GM12878 (cell line): Measurements from ENCODE around the gene P2RX1. TPM values are rescaled to one million over a fixed set of nuclear protein-coding genes. Genes with fewer than 3 reads are reported as not detected.

Experiments used
- ASH2L ChIP-seq: fragments of 300-600, 200-600 bp; sonication (generic); IDR thresholded peaks from 2 replicates; pipeline ENCODE4 v1.6.1; 2017; ENCODE audit warnings: low read depth, mild to moderate bottlenecking, borderline replicate concordance
- CBX5 ChIP-seq: sonication (generic); IDR thresholded peaks from 2 replicates; pipeline ENCODE4 v1.6.1; 2016; ENCODE audit warnings: low read depth, moderate library complexity, mild to moderate bottlenecking, inconsistent platforms
- CTCF ChIP-seq, 3 experiments: IDR thresholded peaks in 2 of 3; conservative IDR thresholded peaks in 1 of 3; 2 replicates each; pipeline ENCODE4 v1.5.1; 2011; ENCODE audit warnings: low read depth in 3 of 3, low read length in 3 of 3, mild to moderate bottlenecking in 3 of 3, control low read depth in 2 of 3, moderate library complexity in 2 of 3, inconsistent platforms in 1 of 3, mixed read lengths in 1 of 3; ENCODE audit not compliant: control insufficient read depth in 2 of 3, insufficient read depth in 1 of 3; ENCODE audit errors: extremely low read depth in 1 of 3
- CUX1 ChIP-seq: IDR thresholded peaks from 2 replicates; pipeline ENCODE4 v1.6.1; 2012; ENCODE audit warnings: improper control_type of control experiment, low read depth, low read length; ENCODE audit not compliant: insufficient replicate concordance
- FOXM1 ChIP-seq: IDR thresholded peaks from 2 replicates; pipeline ENCODE4 v1.6.1; 2012; ENCODE audit warnings: low read depth, mild to moderate bottlenecking, inconsistent platforms, low read length, moderate library complexity
- IRF4 ChIP-seq: IDR thresholded peaks from 2 replicates; pipeline ENCODE4 v1.6.1; 2011; ENCODE audit warnings: low read depth, low read length
- JUND ChIP-seq: IDR thresholded peaks from 2 replicates; pipeline ENCODE4 v1.6.1; 2012; ENCODE audit warnings: low read depth, mild to moderate bottlenecking, low read length, improper control_type of control experiment, moderate library complexity
- MEF2B ChIP-seq: fragments of 450-650 bp; IDR thresholded peaks from 2 replicates; pipeline ENCODE4 v1.6.1; 2018; ENCODE audit warnings: mild to moderate bottlenecking, moderate library complexity; ENCODE audit not compliant: partially characterized antibody, poor library complexity, severe bottlenecking
- NRF1 ChIP-seq: conservative IDR thresholded peaks from 2 replicates; pipeline ENCODE4 v1.6.1; 2011; ENCODE audit warnings: mild to moderate bottlenecking, low read depth, low read length, improper control_type of control experiment
- POLR2A ChIP-seq: IDR thresholded peaks from 2 replicates; pipeline ENCODE4 v1.6.1; 2011; ENCODE audit warnings: low read depth, mild to moderate bottlenecking, low read length
- RAD51 ChIP-seq: fragments of 450-650 bp; IDR thresholded peaks from 2 replicates; pipeline ENCODE4 v1.6.1; 2016; ENCODE audit warnings: moderate library complexity, mild to moderate bottlenecking, inconsistent platforms
- SMARCA5 ChIP-seq: fragments of 450-650 bp; IDR thresholded peaks from 2 replicates; pipeline ENCODE4 v1.6.1; 2017; ENCODE audit warnings: mild to moderate bottlenecking
- ZBED1 ChIP-seq: IDR thresholded peaks from 2 replicates; pipeline ENCODE4 v1.6.1; 2016; ENCODE audit warnings: borderline replicate concordance
- ZNF217 ChIP-seq: fragments of 450-650 bp; IDR thresholded peaks from 2 replicates; pipeline ENCODE4 v1.6.1; 2017; ENCODE audit warnings: antibody characterized with exemption, mild to moderate bottlenecking
- ZNF24 ChIP-seq: fragments of 450-650 bp; IDR thresholded peaks from 2 replicates; pipeline ENCODE4 v1.6.1; 2017; ENCODE audit warnings: antibody characterized with exemption, mild to moderate bottlenecking
- ZNF274 ChIP-seq: IDR thresholded peaks from one replicate; pipeline ENCODE4 v1.8.0; 2011; ENCODE audit not compliant: insufficient read length, insufficient read depth
- polyA plus RNA-seq, 11 experiments: library from polyadenylated mRNA; depleted of rRNA in 4 of 11; unstranded in 6 of 11; stranded (reverse) in 5 of 11; fragments of >200 nt; fragmentation: Nextera tagmentation in 4 of 11; fragmentation: Illumina TruSeq in 1 of 11; extraction: Ambion mirVana in 4 of 11; extraction: Trizol in 1 of 11; gene quantifications; 1 replicate in 1 of 11; 2 replicates in 10 of 11; pipeline versions ENCODE4 v1.2.1 to v1.2.3, GENCODE V29; 2011 to 2016; ENCODE audit warnings: inconsistent platforms in 2 of 11, missing spikeins in 2 of 11, low read depth in 1 of 11
- total RNA-seq, 4 experiments: library from RNA; depleted of rRNA in 3 of 4; stranded (reverse); fragments of >200 nt in 3 of 4; fragmentation: Illumina TruSeq in 1 of 4; extraction: Trizol in 1 of 4; gene quantifications; 2 replicates each; pipeline versions ENCODE4 v1.2.1 to v1.2.3, GENCODE V29; 2013 to 2021
- TF ChIP-seq, protein P1 (sequence below): fragments of 450-650 bp; IDR thresholded peaks from 2 replicates; pipeline ENCODE4 v1.6.1; 2017; ENCODE audit warnings: low read depth, mild to moderate bottlenecking, moderate library complexity
- TF ChIP-seq, protein P2 (sequence below): IDR thresholded peaks from 2 replicates; pipeline ENCODE4 v1.6.1; 2012; ENCODE audit warnings: mild to moderate bottlenecking, low read depth, low read length

Gene P2RX1
- total and polyA plus RNA-seq, 10 of the 15 experiments (the other 5 are each of a cell fraction or from before 2014, with no cell fraction given) = 0.12 to 6.2 (median 3.4) TPM

DNA sequence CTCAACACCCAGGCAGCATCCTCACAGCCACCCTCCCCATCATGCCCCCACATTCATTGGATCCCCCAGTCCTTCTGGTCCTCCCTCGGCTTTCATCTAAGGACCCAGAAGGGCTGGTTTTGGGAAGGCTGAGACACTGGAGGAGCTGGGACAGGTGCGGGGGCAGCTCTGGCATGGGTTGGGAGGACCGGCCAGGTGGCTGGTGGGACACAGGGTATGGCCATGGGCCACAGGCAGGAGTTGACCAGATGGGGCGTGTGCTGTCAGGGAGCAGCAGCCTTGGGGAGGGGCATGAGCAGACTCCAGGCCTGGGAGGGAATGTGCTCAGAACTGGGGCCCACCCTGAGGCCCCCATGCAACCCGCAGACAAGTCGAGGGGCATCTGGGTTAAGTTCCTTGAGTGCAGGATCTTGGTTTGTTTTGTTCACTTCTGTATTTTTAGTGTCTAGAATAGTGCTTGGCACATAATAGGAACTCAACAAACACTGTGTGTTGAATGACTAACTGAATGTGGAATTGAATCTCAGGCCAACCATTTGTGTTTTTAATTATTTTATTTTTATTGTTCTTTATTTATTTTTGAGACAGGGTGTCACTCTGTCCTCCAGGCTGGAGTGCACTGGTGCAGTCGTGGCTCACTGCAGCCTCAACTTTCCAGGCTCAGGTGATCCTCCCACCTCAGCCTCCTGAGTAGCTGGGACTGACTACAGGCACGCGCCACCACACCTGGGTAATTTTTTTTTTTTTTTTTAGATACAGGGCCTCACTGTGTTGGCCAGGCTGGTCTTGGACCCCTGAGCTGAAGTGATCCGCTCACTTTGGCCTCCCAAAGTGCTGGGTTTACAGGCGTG, 5.6 kb downstream of the P2RX1 start (continued):
- TF ChIP-seq, protein P1, sequence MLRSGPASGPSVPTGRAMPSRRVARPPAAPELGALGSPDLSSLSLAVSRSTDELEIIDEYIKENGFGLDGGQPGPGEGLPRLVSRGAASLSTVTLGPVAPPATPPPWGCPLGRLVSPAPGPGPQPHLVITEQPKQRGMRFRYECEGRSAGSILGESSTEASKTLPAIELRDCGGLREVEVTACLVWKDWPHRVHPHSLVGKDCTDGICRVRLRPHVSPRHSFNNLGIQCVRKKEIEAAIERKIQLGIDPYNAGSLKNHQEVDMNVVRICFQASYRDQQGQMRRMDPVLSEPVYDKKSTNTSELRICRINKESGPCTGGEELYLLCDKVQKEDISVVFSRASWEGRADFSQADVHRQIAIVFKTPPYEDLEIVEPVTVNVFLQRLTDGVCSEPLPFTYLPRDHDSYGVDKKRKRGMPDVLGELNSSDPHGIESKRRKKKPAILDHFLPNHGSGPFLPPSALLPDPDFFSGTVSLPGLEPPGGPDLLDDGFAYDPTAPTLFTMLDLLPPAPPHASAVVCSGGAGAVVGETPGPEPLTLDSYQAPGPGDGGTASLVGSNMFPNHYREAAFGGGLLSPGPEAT = no peak
- TF ChIP-seq CTCF (IDR thresholded peaks at IDR 0.05 in 2 of 3, conservative IDR thresholded peaks at IDR 0.05 in 1 of 3; ENCODE audit: control insufficient read depth in 2 of 3, extremely low read depth in 1 of 3, insufficient read depth in 1 of 3, low read depth in 3 of 3, low read length in 3 of 3) = no peak
- TF ChIP-seq MEF2B = no peak
- TF ChIP-seq RAD51 = no peak
- TF ChIP-seq CBX5 = no peak
- TF ChIP-seq FOXM1 = no peak
- no peak for TF ChIP-seq ZNF274
- no peak for TF ChIP-seq ASH2L
- no peak for TF ChIP-seq ZNF24
- no peak for TF ChIP-seq NRF1
- TF ChIP-seq, protein P2, sequence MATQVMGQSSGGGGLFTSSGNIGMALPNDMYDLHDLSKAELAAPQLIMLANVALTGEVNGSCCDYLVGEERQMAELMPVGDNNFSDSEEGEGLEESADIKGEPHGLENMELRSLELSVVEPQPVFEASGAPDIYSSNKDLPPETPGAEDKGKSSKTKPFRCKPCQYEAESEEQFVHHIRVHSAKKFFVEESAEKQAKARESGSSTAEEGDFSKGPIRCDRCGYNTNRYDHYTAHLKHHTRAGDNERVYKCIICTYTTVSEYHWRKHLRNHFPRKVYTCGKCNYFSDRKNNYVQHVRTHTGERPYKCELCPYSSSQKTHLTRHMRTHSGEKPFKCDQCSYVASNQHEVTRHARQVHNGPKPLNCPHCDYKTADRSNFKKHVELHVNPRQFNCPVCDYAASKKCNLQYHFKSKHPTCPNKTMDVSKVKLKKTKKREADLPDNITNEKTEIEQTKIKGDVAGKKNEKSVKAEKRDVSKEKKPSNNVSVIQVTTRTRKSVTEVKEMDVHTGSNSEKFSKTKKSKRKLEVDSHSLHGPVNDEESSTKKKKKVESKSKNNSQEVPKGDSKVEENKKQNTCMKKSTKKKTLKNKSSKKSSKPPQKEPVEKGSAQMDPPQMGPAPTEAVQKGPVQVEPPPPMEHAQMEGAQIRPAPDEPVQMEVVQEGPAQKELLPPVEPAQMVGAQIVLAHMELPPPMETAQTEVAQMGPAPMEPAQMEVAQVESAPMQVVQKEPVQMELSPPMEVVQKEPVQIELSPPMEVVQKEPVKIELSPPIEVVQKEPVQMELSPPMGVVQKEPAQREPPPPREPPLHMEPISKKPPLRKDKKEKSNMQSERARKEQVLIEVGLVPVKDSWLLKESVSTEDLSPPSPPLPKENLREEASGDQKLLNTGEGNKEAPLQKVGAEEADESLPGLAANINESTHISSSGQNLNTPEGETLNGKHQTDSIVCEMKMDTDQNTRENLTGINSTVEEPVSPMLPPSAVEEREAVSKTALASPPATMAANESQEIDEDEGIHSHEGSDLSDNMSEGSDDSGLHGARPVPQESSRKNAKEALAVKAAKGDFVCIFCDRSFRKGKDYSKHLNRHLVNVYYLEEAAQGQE = no peak
- no peak for TF ChIP-seq ZBED1
- no peak for TF ChIP-seq JUND
- 0 out of 2 replicates have a peak, but pooled peaks have one; percentile 43 for TF ChIP-seq ZNF217
- TF ChIP-seq SMARCA5 = peak; percentile 80; the same call in 1 of the 2 replicates
- no peak for TF ChIP-seq IRF4
- TF ChIP-seq CUX1 = no peak
- TF ChIP-seq POLR2A = no peak
